ENCODE data around the gene PLA2G5. TPM values are rescaled to one million over a fixed set of nuclear protein-coding genes. Genes with fewer than 3 reads are reported as not detected.

The PLA2G5 gene
- total RNA-seq, 1 experiment from 2014 or later = not detected

- H3F3A ChIP-seq (ENCODE audit: insufficient read depth, low read depth) = peaks cover 5% of the 10 kb centered on the region; the same call in 1 of the 2 replicates
- intact Hi-C loops (cut with micrococcal nuclease; ENCODE audit: unreplicated experiment) = no loop called here
- CTCF ChIA-PET = no interaction called here
- H3K9me3 ChIP-seq (ENCODE audit: insufficient read depth, low read depth) = no peaks in the 10 kb centered on the region
- no peaks in the 10 kb centered on the region for H3K9me2 ChIP-seq (ENCODE audit: insufficient read depth)
- TF ChIP-seq CTCF (conservative IDR thresholded peaks at IDR 0.05) (no peak), EZH2 (IDR thresholded peaks at IDR 0.05; ENCODE audit: low read depth) (no peak)
- H3K4me3 ChIP-seq = no peak overlapping the region
- H3K36me3 ChIP-seq (ENCODE audit: low read depth) = no peaks in the 10 kb centered on the region
- no peak for DNase-seq
- no peak overlapping the region for H3K27ac ChIP-seq
- BruUV-seq (replicated peaks) = no TSS peak
- H3K4me2 ChIP-seq = no peak overlapping the region
- POLR2A ChIA-PET (ENCODE audit: unreplicated experiment) = no interaction called here
- H4K20me1 ChIP-seq (ENCODE audit: insufficient read depth) = no peaks in the 10 kb centered on the region
- H3K4me1 ChIP-seq (replicated peaks; ENCODE audit: insufficient read depth) = peaks cover 11% of the 10 kb centered on the region; the same call in 1 of the 2 replicates
- no peak overlapping the region for H2AFZ ChIP-seq
- no peaks in the 10 kb centered on the region for H3K79me2 ChIP-seq (ENCODE audit: low read depth)
- H3K27me3 ChIP-seq (ENCODE audit: insufficient read depth, low read depth) = no peaks in the 10 kb centered on the region
Measured at GRCh38 chr1:20061866-20062265, 8.1 kb upstream of the PLA2G5 start.

GRCh38 chr1:20063861-20064292 lies 6.1 kb upstream of the PLA2G5 start:
- H3K9me3 ChIP-seq (ENCODE audit: insufficient read depth, low read depth) = no peaks in the 10 kb centered on the region
- no peak overlapping the region for H3K4me2 ChIP-seq
- BruUV-seq (replicated peaks) = no TSS peak
- H2AFZ ChIP-seq = no peak overlapping the region
- peak overlapping the region; percentile 9; the same call in 1 of the 2 replicates for H3K27ac ChIP-seq
- no peaks in the 10 kb centered on the region for H3K79me2 ChIP-seq (ENCODE audit: low read depth)
- H3K9me2 ChIP-seq (ENCODE audit: insufficient read depth) = no peaks in the 10 kb centered on the region
- H4K20me1 ChIP-seq (ENCODE audit: insufficient read depth) = no peaks in the 10 kb centered on the region
- intact Hi-C loops (cut with micrococcal nuclease; ENCODE audit: unreplicated experiment) = no loop called here
- DNase-seq = peak in 1 of 2 experiments; percentile 53
- H3K27me3 ChIP-seq (ENCODE audit: insufficient read depth, low read depth) = no peaks in the 10 kb centered on the region
- POLR2A ChIA-PET (ENCODE audit: unreplicated experiment) = interaction anchor here (0.7 kb wide), 1 partner anchor 40 kb away, joined by 3 read pairs; no protein-coding TSS in a partner anchor
- TF ChIP-seq EZH2 (IDR thresholded peaks at IDR 0.05; ENCODE audit: low read depth) (no peak), CTCF (conservative IDR thresholded peaks at IDR 0.05) (no peak)
- H3K36me3 ChIP-seq (ENCODE audit: low read depth) = no peaks in the 10 kb centered on the region
- peaks cover 5% of the 10 kb centered on the region; the same call in 1 of the 2 replicates for H3F3A ChIP-seq (ENCODE audit: insufficient read depth, low read depth)
- CTCF ChIA-PET = no interaction called here
- no peak overlapping the region for H3K4me3 ChIP-seq
- peaks cover 5% of the 10 kb centered on the region; the same call in 1 of the 2 replicates for H3K4me1 ChIP-seq (replicated peaks; ENCODE audit: insufficient read depth)

GRCh38 chr1:20068722-20069121 lies 1.3 kb upstream of the PLA2G5 start:
- H3K9me2 ChIP-seq (ENCODE audit: insufficient read depth) = no peaks in the 10 kb centered on the region
- CTCF ChIA-PET = no interaction called here

More at GRCh38 chr1:20068722-20069121, 1.3 kb upstream of the PLA2G5 start:
- Histone ChIP-seq H3F3A (ENCODE audit: insufficient read depth, low read depth) (peaks cover 5% of the 10 kb centered on the region; the same call in 1 of the 2 replicates), H3K27ac (no peak overlapping the region), H3K27me3 (ENCODE audit: insufficient read depth, low read depth) (no peaks in the 10 kb centered on the region), H4K20me1 (ENCODE audit: insufficient read depth) (no peaks in the 10 kb centered on the region), H3K9me3 (ENCODE audit: insufficient read depth, low read depth) (no peaks in the 10 kb centered on the region), H3K4me1 (replicated peaks; ENCODE audit: insufficient read depth) (peaks cover 3% of the 10 kb centered on the region; the same call in 1 of the 2 replicates), H3K4me3 (no peak overlapping the region), H2AFZ (no peak overlapping the region), H3K4me2 (no peak overlapping the region), H3K79me2 (ENCODE audit: low read depth) (no peaks in the 10 kb centered on the region), H3K36me3 (ENCODE audit: low read depth) (no peaks in the 10 kb centered on the region)
- intact Hi-C loops (cut with micrococcal nuclease; ENCODE audit: unreplicated experiment) = no loop called here
- no TSS peak for BruUV-seq (replicated peaks)
- TF ChIP-seq EZH2 (IDR thresholded peaks at IDR 0.05; ENCODE audit: low read depth) = no peak
- no peak for TF ChIP-seq CTCF (conservative IDR thresholded peaks at IDR 0.05)
- DNase-seq = no peak
- POLR2A ChIA-PET (ENCODE audit: unreplicated experiment) = no interaction called here

All from PC-9 (cell line).